Heart right ventricle (tissue), 16 donors: ENCODE data around the gene SGK1. TPM values are rescaled to one million over a fixed set of nuclear protein-coding genes. Genes with fewer than 3 reads are reported as not detected.
"Not testable (repeated sequence)": the region's sequence is repeated elsewhere in the genome, so short reads cannot be mapped to it uniquely, and the experiment has no call there.

ENCODE experiments used
- ATAC-seq, 8 donors: fragments of 200-7000 bp; cut with Tn5 transposase; one replicate each; pipeline ENCODE4 v1.9.1; 2020; ENCODE audit warnings: mild to moderate bottlenecking in 8 of 8, moderate library complexity in 8 of 8, moderate number of reproducible peaks in 1 of 8
- DNase-seq, 2 donors: peaks; one replicate each; pipeline ENCODE4 v3.0.0-alpha.2; 2020
- H3K27ac ChIP-seq, 10 donors: fragments of 200-600 bp; sonication (generic) in 2 of 10; one replicate each; pipeline versions ENCODE4 v1.5.0 to v1.8.0; 2020 to 2022; ENCODE audit warnings: mild to moderate bottlenecking in 3 of 10
- H3K27me3 ChIP-seq, 7 donors: fragments of 200-600 bp; one replicate each; pipeline ENCODE4 v1.8.0; 2021 to 2022; ENCODE audit warnings: mild to moderate bottlenecking in 2 of 7
- H3K36me3 ChIP-seq, 9 donors: fragments of 200-600 bp; sonication (generic) in 1 of 9; one replicate each; pipeline versions ENCODE4 v1.5.0 to v1.8.0; 2020 to 2022; ENCODE audit warnings: mild to moderate bottlenecking in 2 of 9
- H3K4me1 ChIP-seq, 9 donors: fragments of 200-600 bp; sonication (generic) in 1 of 9; one replicate each; pipeline versions ENCODE4 v1.5.0 to v1.8.0; 2020 to 2022; ENCODE audit warnings: mild to moderate bottlenecking in 4 of 9
- H3K4me3 ChIP-seq, 10 donors: fragments of 200-600 bp; sonication (generic) in 2 of 10; one replicate each; pipeline versions ENCODE4 v1.5.0 to v1.8.0; 2020 to 2022; ENCODE audit warnings: mild to moderate bottlenecking in 7 of 10, moderate library complexity in 2 of 10
- H3K9me3 ChIP-seq, 11 donors: fragments of 200-600 bp in 10 of 11; sonication (generic) in 2 of 11; one replicate each; pipeline versions ENCODE4 v1.5.0 to v1.8.0; 2013 to 2022; ENCODE audit warnings: mild to moderate bottlenecking in 2 of 11, control low read depth in 1 of 11, moderate library complexity in 1 of 11
- CTCF ChIP-seq, 9 donors: fragments of 200-600 bp; sonication (generic) in 2 of 9; IDR thresholded peaks; one replicate each; pipeline versions ENCODE4 v1.5.0 to v1.8.0; 2021 to 2022; ENCODE audit warnings: antibody characterized with exemption in 9 of 9, mild to moderate bottlenecking in 5 of 9, moderate library complexity in 1 of 9
- WGBS, 2 donors: extraction: QIAGEN DNeasy Blood & Tissue Kit; methylation state at CpG; one replicate each; pipeline ENCODE4 v1.1.7; 2013; ENCODE audit warnings: inconsistent platforms in 1 of 2; 5-methylcytosine and 5-hydroxymethylcytosine counted together
- intact Hi-C, 10 donors: fragments of 100-400 bp; cut with DNase I; formaldehyde crosslinking; loops; one replicate each; pipeline versions ENCODE4 v1.11.1 to v1.14.2; 2022
- polyA plus RNA-seq, 2 donors: library from polyadenylated mRNA; stranded (reverse); fragments of 200-250 nt; gene quantifications; one replicate each; pipeline ENCODE4 v1.2.3, GENCODE V29; 2013
- total RNA-seq, 10 donors: library from RNA; stranded (reverse); fragmentation: NEBNext Ultra II Directional in 3 of 10; extraction: Animal tissue kit (Norgen Biotek cat#: 25700) in 3 of 10; gene quantifications; one replicate each; pipeline versions ENCODE4 v1.2.1 to v1.2.4, GENCODE V29; 2021 to 2023
- donor health status: Arrhythmogenic right ventricular cardiomyopathy.
- donor health status: ischemic (EF 13 %, LVEDD 7.1; RV severe dilation, severe dysfunction).
- donor health status: healthy with polysubstance abuse.
- donor health status: DM: no; HTN: yes; CAD: no.
- donor health status: DM: no; HTN: no; CAD: no.
- donor health status: ischemic (EF 25% LVEDD 6.9; RV normal size, moderate dysfunction).
- donor health status: ischemic (EF 25% LVEDD 5.7; RV mildly dilated, moderate dysfunction).
- donor health status: healthy.
- donor health status: DM: yes; HTN: yes; CAD: no.
- donor health status: Ischemic cardiomyopathy.
- donor health status: ischemic (EF 35%, LVEDD 5.7; RV mildly dilated, moderate dysfunction).
- donor health status: nonischemic (EF 11% LVEDD 7.7; RV severe dilation, severe dysfunction).
- donor health status: DM: yes; HTN: yes; CAD: no.
- donor health status: PGD.
- donor health status: ischemic (EF 29% LVEDD 5.4; RV normal size, mild dysfunction).
- donor health status: nonischemic (EF 23%, LVEDD 6.1; RV moderate dilation, normal function).

Gene SGK1
- total and polyA plus RNA-seq, 12 donors: 22.5 to 140 (median 43.6) TPM

- no peaks in the 10 kb centered on the region for H3K36me3 ChIP-seq
- WGBS, 2 donors: 81 to 84% methylated on average over 6 of the region's 6 CpGs
- peaks cover 0 to 7% (median 0%) of the 10 kb centered on the region in 9 donors for H3K4me1 ChIP-seq
- no peak overlapping the region for H3K27ac ChIP-seq
- intact Hi-C loops: no loop called here
- no peak overlapping the region for H3K4me3 ChIP-seq
- ATAC-seq (no peak), DNase-seq (no peak)
- TF ChIP-seq CTCF (IDR thresholded peaks at IDR 0.05): no peak
- no peaks in the 10 kb centered on the region for H3K9me3 ChIP-seq
- H3K27me3 ChIP-seq: no peaks in the 10 kb centered on the region
Observed at GRCh38 chr6:134307075-134307474, 10.8 kb downstream of the SGK1 start.

GRCh38 chr6:134304381-134304780, 13.5 kb downstream of the SGK1 start:
- H3K4me3 ChIP-seq, ATAC-seq, H3K9me3 ChIP-seq, H3K4me1 ChIP-seq, DNase-seq, H3K36me3 ChIP-seq, H3K27ac ChIP-seq, intact Hi-C loops, H3K27me3 ChIP-seq: not testable (repeated sequence)
- 92 to 93% methylated on average over 6 of the region's 6 CpGs for WGBS, 2 donors

GRCh38 chr6:134303891-134304290, 14.0 kb downstream of the SGK1 start:
- no peaks in the 10 kb centered on the region for H3K9me3 ChIP-seq
- H3K27me3 ChIP-seq: no peaks in the 10 kb centered on the region
- H3K27ac ChIP-seq: no peak overlapping the region
- H3K36me3 ChIP-seq: no peaks in the 10 kb centered on the region
- peak in 2 of 8 donors; percentile 10 to 56 for ATAC-seq
- no peak for DNase-seq
- TF ChIP-seq CTCF (IDR thresholded peaks at IDR 0.05): no peak
- intact Hi-C loops: no loop called here
- H3K4me1 ChIP-seq: peaks cover 0 to 8% (median 0%) of the 10 kb centered on the region in 9 donors
- no peak overlapping the region for H3K4me3 ChIP-seq
- 64 to 68% methylated on average over 6 of the region's 6 CpGs for WGBS, 2 donors

- peak in 1 of 8 donors; percentile 32 for ATAC-seq
- no peak for DNase-seq
- Histone ChIP-seq H3K36me3 (no peaks in the 10 kb centered on the region), H3K9me3 (no peaks in the 10 kb centered on the region), H3K27me3 (no peaks in the 10 kb centered on the region), H3K4me1 (peaks cover 0 to 22% (median 9%) of the 10 kb centered on the region in 9 donors), H3K27ac (no peak overlapping the region), H3K4me3 (no peak overlapping the region)
- no peak for TF ChIP-seq CTCF (IDR thresholded peaks at IDR 0.05)
- WGBS, 2 donors: 66 to 75% methylated on average over 3 of the region's 3 CpGs
- intact Hi-C loops: no loop called here
Observed at GRCh38 chr6:134299236-134299635, 18.7 kb downstream of the SGK1 start.

- H3K27me3 ChIP-seq: no peaks in the 10 kb centered on the region
- H3K36me3 ChIP-seq: no peaks in the 10 kb centered on the region
- no peak overlapping the region for H3K4me3 ChIP-seq
- 90 to 96% methylated on average over 7 of the region's 7 CpGs for WGBS, 2 donors
- no peak for ATAC-seq
- no peaks in the 10 kb centered on the region for H3K9me3 ChIP-seq
- DNase-seq: no peak
- no peak for TF ChIP-seq CTCF (IDR thresholded peaks at IDR 0.05)
- intact Hi-C loops: no loop called here
- H3K4me1 ChIP-seq: peaks cover 0 to 22% (median 9%) of the 10 kb centered on the region in 9 donors
- H3K27ac ChIP-seq: peak overlapping the region in 4 of 10 donors; percentile 66 to 90 (median 76)
Observed at GRCh38 chr6:134296762-134297161, 21.1 kb downstream of the SGK1 start.
